Natural killer cell treated with Interleukin-12 subunit alpha and Interleukin-12 subunit beta and Interleukin-15 and Interleukin-18, amount 100 ng/mL, for 72 hours (primary cell): ENCODE measurements around the gene TLR6. TPM values are rescaled to one million over a fixed set of nuclear protein-coding genes. Genes with fewer than 3 reads are reported as not detected.
"Not testable (repeated sequence)": the region's sequence is repeated elsewhere in the genome, so short reads cannot be mapped to it uniquely, and the experiment has no call there.

Experiments
- ATAC-seq, 2 donors: fragments of 150-1000 bp; cut with Tn5 transposase in 1 of 2; sonication (Bioruptor Pico), chemical (Tn5 transposase) in 1 of 2; 2 replicates each; pipeline ENCODE4 v1.10.0; 2021
- DNase-seq: peaks from one replicate; pipeline ENCODE4 v3.0.0; 2022; ENCODE audit warnings: low spot score
- H3K27ac Mint-ChIP-seq, 2 donors: 1 replicate in 1 of 2; 2 replicates in 1 of 2; pipeline ENCODE4 v1.8.0; 2022; ENCODE audit warnings: mixed read lengths in 2 of 2, mild to moderate bottlenecking in 1 of 2, moderate library complexity in 1 of 2
- H3K27me3 Mint-ChIP-seq, 2 donors: 1 replicate in 1 of 2; 2 replicates in 1 of 2; pipeline ENCODE4 v1.8.0; 2022; ENCODE audit warnings: mixed read lengths in 2 of 2
- H3K36me3 Mint-ChIP-seq: one replicate; pipeline ENCODE4 v1.8.0; 2022; ENCODE audit warnings: mixed read lengths
- H3K4me1 Mint-ChIP-seq, 2 donors: 1 replicate in 1 of 2; 2 replicates in 1 of 2; pipeline ENCODE4 v1.8.0; 2022; ENCODE audit warnings: low read depth in 2 of 2, mixed read lengths in 2 of 2, mild to moderate bottlenecking in 1 of 2
- H3K4me3 Mint-ChIP-seq: one replicate; pipeline ENCODE4 v1.8.0; 2022; ENCODE audit warnings: mixed read lengths
- H3K9me3 Mint-ChIP-seq: 2 replicates; pipeline ENCODE4 v1.8.0; 2022; ENCODE audit warnings: mixed read lengths
- total RNA-seq, 2 donors: library from RNA; stranded (reverse); gene quantifications; one replicate each; pipeline ENCODE4 v1.2.3, GENCODE V29; 2022

Gene TLR6
- total RNA-seq, 2 donors from 2014 or later, result 4.4 to 4.5 TPM

DNA sequence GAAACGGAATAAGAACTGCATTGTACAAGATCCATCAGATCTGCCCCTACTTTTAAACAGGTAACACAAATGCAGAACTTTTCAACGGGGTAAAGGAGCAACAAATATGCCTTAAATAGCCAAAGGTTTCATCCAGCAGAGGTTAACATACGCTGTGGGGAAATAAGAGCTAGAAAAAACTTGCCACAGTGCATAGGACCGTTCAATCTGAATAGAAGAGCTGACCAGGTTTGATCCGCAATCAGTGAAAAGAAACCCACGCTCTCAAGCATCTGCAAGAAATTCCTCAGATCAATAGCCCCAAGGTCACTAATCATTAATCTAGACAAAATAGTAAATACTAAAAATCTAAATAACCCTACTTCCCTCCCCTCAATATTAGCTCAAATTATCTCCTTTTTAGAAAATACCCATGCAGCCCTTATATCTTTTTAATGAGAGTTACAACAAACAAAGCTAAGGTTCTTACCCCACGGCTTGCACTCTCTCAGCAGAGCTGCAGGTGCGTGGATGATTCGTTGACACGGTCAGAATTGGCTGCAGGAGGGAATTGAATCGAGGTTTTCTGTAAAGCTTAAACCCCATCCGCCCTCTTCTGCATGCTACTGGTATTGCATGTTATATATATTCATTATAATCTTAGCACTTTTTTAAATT is 74.0 kb downstream of the TLR6 start, which contains the start of gene TLR10:
Gene TLR10, minus strand, starts transcription at position 539 of the 657 bp plus-strand sequence. CDS start 7,400 bp downstream, outside the sequence.
- Mint-ChIP-seq H3K27me3 (peaks cover 2 to 6% of the 10 kb centered on the region in 2 donors), H3K4me1 (peaks cover 15 to 17% of the 10 kb centered on the region in 2 donors), H3K27ac (peak within 1 kb of the TSS in 1 of 2 donors; percentile 1), H3K4me3 (no peak within 1 kb of the TSS), H3K9me3 (no peaks in the 10 kb centered on the region), H3K36me3 (no peaks in the 10 kb centered on the region)
- DNase-seq (no peak), ATAC-seq (no peak)

DNA sequence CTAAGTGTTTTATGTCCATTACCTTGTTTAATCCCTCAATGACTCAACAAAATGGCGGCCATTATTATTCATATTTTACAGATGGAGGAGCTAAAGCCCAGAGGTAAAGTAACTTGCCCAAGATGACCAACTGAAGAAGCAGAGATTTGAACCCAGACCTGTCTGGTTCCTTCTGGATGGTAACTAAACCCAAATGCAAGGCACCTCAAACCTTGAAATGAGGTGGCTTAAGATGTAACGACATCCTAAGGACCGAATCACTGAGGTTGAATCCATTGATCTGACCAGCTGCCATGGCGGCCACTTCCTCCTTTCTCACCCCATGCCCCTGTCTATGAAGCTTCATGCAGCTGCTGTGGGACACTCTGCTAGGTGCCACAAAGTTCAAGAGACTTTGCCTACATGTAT is 74.8 kb downstream of the TLR6 start:
- no peak overlapping the region for H3K4me3 Mint-ChIP-seq
- peaks cover 6% of the 10 kb centered on the region in 2 donors for H3K27me3 Mint-ChIP-seq
- DNase-seq, result no peak
- H3K4me1 Mint-ChIP-seq, result peaks cover 15 to 17% of the 10 kb centered on the region in 2 donors
- H3K9me3 Mint-ChIP-seq, result no peaks in the 10 kb centered on the region
- no peak for ATAC-seq
- no peaks in the 10 kb centered on the region for H3K36me3 Mint-ChIP-seq
- no peak overlapping the region for H3K27ac Mint-ChIP-seq

DNA sequence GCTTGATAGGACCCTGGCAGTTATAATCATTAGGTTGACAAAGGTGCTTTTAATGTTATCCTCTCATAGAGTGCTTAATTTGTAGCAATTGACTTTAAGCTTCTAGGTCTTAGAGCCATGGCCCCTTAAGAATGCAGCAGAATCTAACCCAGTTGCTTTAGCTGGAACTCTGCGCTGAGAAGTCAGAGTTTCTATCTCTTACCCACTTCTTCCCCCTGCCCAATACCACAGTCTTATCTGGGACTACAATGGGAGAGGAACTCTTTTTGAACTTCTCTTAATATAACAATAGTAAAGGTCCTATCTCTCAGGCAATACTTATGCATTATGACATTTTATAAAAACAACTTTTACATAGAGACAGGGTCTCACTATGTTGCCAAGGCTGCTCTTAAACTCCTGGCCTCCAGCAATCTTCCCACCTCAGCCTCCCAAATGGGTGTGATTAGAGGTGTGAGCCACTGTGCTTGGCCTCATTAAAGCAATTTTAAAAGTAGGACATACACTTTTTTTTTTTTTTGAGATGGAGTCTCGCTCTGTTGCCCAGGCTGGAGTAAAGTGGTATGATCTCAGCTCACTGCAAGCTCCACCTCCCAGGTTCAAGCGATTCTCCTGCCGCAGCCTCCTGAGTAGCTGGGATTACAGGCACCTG is 75.7 kb downstream of the TLR6 start:
- H3K27ac Mint-ChIP-seq, result no peak overlapping the region
- no peak overlapping the region for H3K4me3 Mint-ChIP-seq
- H3K36me3 Mint-ChIP-seq, result no peaks in the 10 kb centered on the region
- peaks cover 11 to 13% of the 10 kb centered on the region in 2 donors for H3K4me1 Mint-ChIP-seq
- no peak for ATAC-seq
- H3K9me3 Mint-ChIP-seq, result no peaks in the 10 kb centered on the region
- H3K27me3 Mint-ChIP-seq, result peaks cover 6 to 7% of the 10 kb centered on the region in 2 donors
- no peak for DNase-seq

DNA sequence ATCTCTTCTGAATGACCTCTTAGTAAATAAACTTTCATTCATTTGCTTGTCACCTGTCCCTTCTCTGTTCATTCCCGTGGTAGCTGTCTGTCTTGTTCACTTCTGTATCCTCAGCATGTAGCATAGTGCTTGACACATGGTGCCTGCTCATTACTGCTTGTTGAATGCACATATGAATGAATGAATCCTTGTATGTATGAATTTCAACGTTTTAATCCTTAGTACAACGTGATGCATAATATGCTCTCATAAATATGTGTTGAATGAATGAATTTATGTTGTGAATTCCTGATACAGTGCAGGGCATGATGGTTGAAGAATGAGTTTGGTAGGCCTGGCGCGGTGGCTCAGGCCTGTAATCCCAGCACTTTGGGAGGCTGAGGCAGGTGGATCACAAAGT is 76.8 kb downstream of the TLR6 start:
- Mint-ChIP-seq H3K27ac (no peak overlapping the region), H3K27me3 (peaks cover 9 to 10% of the 10 kb centered on the region in 2 donors), H3K9me3 (no peaks in the 10 kb centered on the region), H3K4me3 (no peak overlapping the region), H3K36me3 (no peaks in the 10 kb centered on the region), H3K4me1 (peaks cover 7 to 8% of the 10 kb centered on the region in 2 donors)
- ATAC-seq (no peak), DNase-seq (no peak)

DNA sequence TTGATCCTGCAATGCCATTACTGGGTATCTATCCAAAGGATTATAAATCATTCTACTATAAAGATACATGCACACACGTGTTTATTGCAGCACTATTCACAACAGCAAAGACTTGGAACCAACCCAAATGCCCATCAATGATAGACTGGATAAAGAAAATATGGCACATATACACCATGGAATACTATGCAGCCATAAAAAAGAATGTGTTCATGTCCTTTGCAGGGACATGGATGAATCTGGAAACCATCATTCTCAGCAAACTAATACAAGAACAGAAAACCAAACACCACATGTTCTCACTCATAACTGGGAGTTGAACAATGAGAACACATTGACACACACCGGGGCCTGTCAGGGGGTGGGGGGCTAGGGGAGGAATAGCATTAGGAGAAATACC is 78.7 kb downstream of the TLR6 start:
- ATAC-seq, H3K36me3 Mint-ChIP-seq, H3K4me1 Mint-ChIP-seq, DNase-seq, H3K9me3 Mint-ChIP-seq, H3K4me3 Mint-ChIP-seq, H3K27ac Mint-ChIP-seq: not testable (repeated sequence)
- peaks cover 10 to 14% of the 10 kb centered on the region in 2 donors for H3K27me3 Mint-ChIP-seq

DNA sequence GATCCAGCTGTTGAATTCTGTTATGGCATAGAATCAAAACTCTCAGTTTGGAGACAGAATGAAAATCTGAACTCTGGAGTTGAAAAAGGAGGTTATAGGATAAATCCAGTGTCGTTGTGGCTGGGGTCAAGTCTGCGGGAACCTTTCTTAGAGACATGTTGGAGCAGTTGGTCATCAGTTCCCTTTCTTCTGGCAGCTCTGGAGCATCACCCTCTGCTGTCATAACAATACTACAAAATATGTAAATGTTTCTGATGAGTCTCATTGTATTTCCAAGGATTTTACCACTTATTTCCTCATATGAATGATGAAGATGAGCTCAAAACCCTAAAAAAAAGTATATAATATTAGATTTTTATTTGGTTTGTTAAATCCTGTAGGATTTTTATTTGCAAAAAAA is 81.3 kb downstream of the TLR6 start:
- Mint-ChIP-seq H3K4me1 (no peaks in the 10 kb centered on the region), H3K4me3 (no peak overlapping the region), H3K9me3 (no peaks in the 10 kb centered on the region), H3K36me3 (peaks cover 4% of the 10 kb centered on the region), H3K27ac (no peak overlapping the region), H3K27me3 (peaks cover 8 to 17% of the 10 kb centered on the region in 2 donors)
- ATAC-seq (no peak), DNase-seq (no peak)

DNA sequence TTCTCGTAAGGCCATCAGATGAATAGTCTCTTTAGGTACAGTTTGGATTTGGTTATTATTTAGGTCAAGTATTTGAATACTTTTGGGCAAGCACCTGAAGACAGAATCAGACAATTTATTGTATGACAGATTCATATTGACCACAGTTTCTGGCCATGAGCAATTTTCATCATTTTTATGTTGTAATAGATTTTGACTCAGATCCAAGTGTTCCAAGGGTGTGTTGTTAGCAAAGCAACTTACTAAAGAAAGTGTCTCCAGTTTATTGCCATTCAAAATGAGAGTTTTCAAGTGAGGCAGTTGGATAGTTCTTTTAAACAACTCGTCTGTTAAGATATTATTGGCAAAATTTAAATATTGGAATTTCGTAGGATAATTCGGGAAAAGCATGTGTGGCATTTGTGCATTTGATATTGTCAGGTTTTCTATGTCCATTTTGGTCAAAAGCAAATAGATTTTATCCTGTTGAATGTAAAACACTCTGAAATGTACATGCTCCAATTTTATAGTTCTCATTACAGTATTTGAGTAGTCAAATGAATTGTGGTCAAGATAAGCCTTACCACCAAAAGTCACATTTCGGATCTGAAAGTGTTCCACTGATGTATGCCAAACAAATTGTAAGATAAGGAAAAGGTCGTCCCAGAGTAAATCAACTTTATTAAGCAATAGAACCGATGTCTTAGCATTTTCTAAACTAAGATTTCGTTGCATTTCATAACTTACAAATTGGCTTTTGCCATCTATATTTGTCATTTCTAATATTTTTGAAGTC is 82.2 kb downstream of the TLR6 start:
- Mint-ChIP-seq H3K4me3 (no peak overlapping the region), H3K27me3 (peaks cover 8 to 17% of the 10 kb centered on the region in 2 donors), H3K4me1 (no peaks in the 10 kb centered on the region), H3K9me3 (no peaks in the 10 kb centered on the region), H3K36me3 (peaks cover 4% of the 10 kb centered on the region), H3K27ac (no peak overlapping the region)
- ATAC-seq (no peak), DNase-seq (no peak)

Other genes starting within 250 kb of the TLR6 start
- gene KLF3, start 192.6 kb downstream of the TLR6 start, total RNA-seq, result 10 to 100 TPM; 68.6 to 68.9 TPM
- gene TLR10, start 73.8 kb downstream of the TLR6 start, total RNA-seq, result not detected
- gene TLR1, start 52.0 kb downstream of the TLR6 start, total RNA-seq, result 10 to 100 TPM; 12.6 to 15.5 TPM
- gene FAM114A1, start 11.0 kb upstream of the TLR6 start, total RNA-seq, result 1 to 10 TPM; 1.7 to 1.9 TPM
- 10 to 100 TPM in 1 of 2 donors, 1 to 10 TPM in 1; 7.9 to 10.3 TPM for gene TMEM156, start 175.6 kb upstream of the TLR6 start, total RNA-seq
- gene KLHL5, start 205.4 kb upstream of the TLR6 start, total RNA-seq, result 10 to 100 TPM; 13.6 to 20.8 TPM